ENCODE data around the gene KCTD5. TPM values are rescaled to one million over a fixed set of nuclear protein-coding genes. Genes with fewer than 3 reads are reported as not detected.

Gene KCTD5
- total and polyA plus RNA-seq, 2 experiments from 2014 or later, result 19.7 to 31.8 TPM

DNA sequence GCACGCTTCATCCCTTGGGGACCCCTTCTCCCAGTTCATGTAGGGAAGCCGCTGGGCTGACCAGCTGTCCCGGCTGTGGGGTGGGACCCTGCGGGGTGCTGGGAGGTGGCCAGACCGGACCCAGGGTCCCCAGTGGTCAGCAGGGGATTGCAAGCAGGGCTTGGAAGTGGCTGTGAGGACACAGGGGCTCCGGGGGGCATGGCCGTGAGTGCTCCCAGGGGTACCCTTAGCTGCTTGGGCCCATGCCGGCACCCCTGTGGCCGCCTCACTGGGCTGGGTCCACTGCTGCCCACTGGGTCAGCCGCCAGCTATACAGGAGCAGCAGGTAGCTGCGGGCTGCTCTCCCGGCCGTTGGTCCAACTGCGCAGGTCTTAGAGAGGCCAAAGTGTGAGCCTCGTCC is 18.9 kb downstream of the KCTD5 start:
- Mint-ChIP-seq H3K9me3 (no peaks in the 10 kb centered on the region; the same call in 2 of the 3 replicates), H3K27me3 (ENCODE audit: insufficient read depth, low read depth, poor library complexity) (peaks cover 8% of the 10 kb centered on the region), H3K4me1 (no peaks in the 10 kb centered on the region; the same call in 2 of the 3 replicates), H3K36me3 (ENCODE audit: low read depth) (peaks cover 8% of the 10 kb centered on the region; the same call in 1 of the 3 replicates), H3K4me3 (no peak overlapping the region), H3K27ac (no peak overlapping the region)
- Histone ChIP-seq H3K79me2 (replicated peaks; ENCODE audit: insufficient read depth) (no peaks in the 10 kb centered on the region), H3K9me2 (ENCODE audit: insufficient read depth) (no peaks in the 10 kb centered on the region), H2AFZ (no peak overlapping the region), H3K4me1 (ENCODE audit: insufficient read depth) (no peaks in the 10 kb centered on the region), H3K4me3 (no peak overlapping the region), H3K36me3 (ENCODE audit: insufficient read depth) (no peaks in the 10 kb centered on the region), H3F3A (replicated peaks; ENCODE audit: low read depth) (no peaks in the 10 kb centered on the region), H3K4me2 (no peak overlapping the region), H3K27me3 (ENCODE audit: insufficient read depth) (no peaks in the 10 kb centered on the region), H4K20me1 (replicated peaks; ENCODE audit: insufficient read depth) (no peaks in the 10 kb centered on the region), H3K27ac (ENCODE audit: low read depth) (no peak overlapping the region)
- ATAC-seq (no peak), DNase-seq (ENCODE audit: low spot score) (no peak)
- TF ChIP-seq ZNF462 (CRISPR knock-in tag; IDR thresholded peaks at IDR 0.05), result no peak
- TF ChIP-seq, protein P1, sequence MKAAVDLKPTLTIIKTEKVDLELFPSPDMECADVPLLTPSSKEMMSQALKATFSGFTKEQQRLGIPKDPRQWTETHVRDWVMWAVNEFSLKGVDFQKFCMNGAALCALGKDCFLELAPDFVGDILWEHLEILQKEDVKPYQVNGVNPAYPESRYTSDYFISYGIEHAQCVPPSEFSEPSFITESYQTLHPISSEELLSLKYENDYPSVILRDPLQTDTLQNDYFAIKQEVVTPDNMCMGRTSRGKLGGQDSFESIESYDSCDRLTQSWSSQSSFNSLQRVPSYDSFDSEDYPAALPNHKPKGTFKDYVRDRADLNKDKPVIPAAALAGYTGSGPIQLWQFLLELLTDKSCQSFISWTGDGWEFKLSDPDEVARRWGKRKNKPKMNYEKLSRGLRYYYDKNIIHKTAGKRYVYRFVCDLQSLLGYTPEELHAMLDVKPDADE (IDR thresholded peaks at IDR 0.05), result no peak
- TF ChIP-seq EZH2phosphoT487 (IDR thresholded peaks at IDR 0.05; ENCODE audit: unreplicated experiment), result no peak
- no peak for TF ChIP-seq STAT1 (IDR thresholded peaks at IDR 0.05; ENCODE audit: unreplicated experiment)
- no peak for TF ChIP-seq NANOG (IDR thresholded peaks at IDR 0.05; ENCODE audit: borderline replicate concordance)
- TF ChIP-seq ZNF331 (CRISPR knock-in tag; IDR thresholded peaks at IDR 0.05; ENCODE audit: low read depth), result no peak
- no peak for TF ChIP-seq EZH2 (IDR thresholded peaks at IDR 0.05; ENCODE audit: low read depth, unreplicated experiment)
- TF ChIP-seq CREB1 (CRISPR knock-in tag; IDR thresholded peaks at IDR 0.05; ENCODE audit: low read depth), result no peak
- TF ChIP-seq, protein P2, sequence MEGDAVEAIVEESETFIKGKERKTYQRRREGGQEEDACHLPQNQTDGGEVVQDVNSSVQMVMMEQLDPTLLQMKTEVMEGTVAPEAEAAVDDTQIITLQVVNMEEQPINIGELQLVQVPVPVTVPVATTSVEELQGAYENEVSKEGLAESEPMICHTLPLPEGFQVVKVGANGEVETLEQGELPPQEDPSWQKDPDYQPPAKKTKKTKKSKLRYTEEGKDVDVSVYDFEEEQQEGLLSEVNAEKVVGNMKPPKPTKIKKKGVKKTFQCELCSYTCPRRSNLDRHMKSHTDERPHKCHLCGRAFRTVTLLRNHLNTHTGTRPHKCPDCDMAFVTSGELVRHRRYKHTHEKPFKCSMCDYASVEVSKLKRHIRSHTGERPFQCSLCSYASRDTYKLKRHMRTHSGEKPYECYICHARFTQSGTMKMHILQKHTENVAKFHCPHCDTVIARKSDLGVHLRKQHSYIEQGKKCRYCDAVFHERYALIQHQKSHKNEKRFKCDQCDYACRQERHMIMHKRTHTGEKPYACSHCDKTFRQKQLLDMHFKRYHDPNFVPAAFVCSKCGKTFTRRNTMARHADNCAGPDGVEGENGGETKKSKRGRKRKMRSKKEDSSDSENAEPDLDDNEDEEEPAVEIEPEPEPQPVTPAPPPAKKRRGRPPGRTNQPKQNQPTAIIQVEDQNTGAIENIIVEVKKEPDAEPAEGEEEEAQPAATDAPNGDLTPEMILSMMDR (conservative IDR thresholded peaks at IDR 0.05; ENCODE audit: low read depth in 2 of 2), result no peak
- no peak for TF ChIP-seq ZNF114 (CRISPR knock-in tag; IDR thresholded peaks at IDR 0.05)
- no peak for TF ChIP-seq POLR2AphosphoS5 (IDR thresholded peaks at IDR 0.05; ENCODE audit: low read depth)
- TF ChIP-seq JUNB (IDR thresholded peaks at IDR 0.05; ENCODE audit: unreplicated experiment), result no peak
- no peak for TF ChIP-seq REST (IDR thresholded peaks at IDR 0.05; ENCODE audit: unreplicated experiment)

All from GM23338 (cell line).